ENCODE data around the gene ARHGAP19. TPM values are rescaled to one million over a fixed set of nuclear protein-coding genes. Genes with fewer than 3 reads are reported as not detected.

ARHGAP19 gene
- total RNA-seq, 1 experiment from 2014 or later, result 33.2 TPM

DNA sequence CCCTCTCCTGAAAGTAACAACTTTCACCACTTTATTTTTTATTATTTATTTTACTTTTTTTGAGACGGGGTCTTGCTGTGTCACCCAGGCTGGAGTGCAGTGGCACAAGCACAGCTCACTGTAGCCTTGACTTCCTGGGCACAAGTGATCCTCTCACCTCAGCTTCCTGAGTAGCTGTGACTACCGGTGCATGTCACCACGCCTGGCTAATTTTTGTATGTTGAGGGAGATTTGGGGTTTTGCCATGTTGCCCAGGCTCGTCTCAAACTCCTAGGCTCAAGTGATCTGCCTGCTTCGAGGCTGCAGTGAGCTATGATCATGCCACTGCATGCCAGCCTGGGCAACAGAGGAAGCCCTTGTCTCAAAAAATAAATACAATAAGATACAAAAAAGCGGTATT, 91.8 kb downstream of the ARHGAP19 start:
- H3K79me2 ChIP-seq (ENCODE audit: insufficient read depth, low read length), result no peaks in the 10 kb centered on the region
- Mint-ChIP-seq H3K4me1 (peaks cover 10 to 16% of the 10 kb centered on the region in 2 experiments), H3K9me3 (no peaks in the 10 kb centered on the region), H3K27ac (no peak overlapping the region), H3K36me3 (ENCODE audit: insufficient read depth in 1 of 3, low read depth in 3 of 3) (no peaks in the 10 kb centered on the region; a peak in 1 of 7 replicates), H3K4me3 (no peak overlapping the region), H3K27me3 (ENCODE audit: low read depth) (peaks cover 19% of the 10 kb centered on the region)
- no peak overlapping the region for H4K91ac ChIP-seq (ENCODE audit: insufficient read length, low read depth, low read length)
- no peak for DNase-seq
- no peaks in the 10 kb centered on the region for H3K79me1 ChIP-seq (ENCODE audit: insufficient read depth, low read depth, low read length, poor library complexity, severe bottlenecking)
- H3K23ac ChIP-seq (ENCODE audit: insufficient read length, low read depth, low read length), result no peak overlapping the region
- no peak overlapping the region for H3K56ac ChIP-seq (ENCODE audit: insufficient read length, low read depth, low read length)
- H2AFZ ChIP-seq (ENCODE audit: low read length), result no peak overlapping the region
- H2BK5ac ChIP-seq (ENCODE audit: insufficient read length, low read length), result no peak overlapping the region
- no peak overlapping the region for H2BK15ac ChIP-seq (ENCODE audit: low read depth, low read length)
- no peak overlapping the region for H3K9ac ChIP-seq (ENCODE audit: extremely low read depth, insufficient read length, low read length)
- H3K14ac ChIP-seq (ENCODE audit: insufficient read depth, low read length), result no peak overlapping the region
- no peaks in the 10 kb centered on the region for H4K20me1 ChIP-seq (ENCODE audit: control insufficient read depth, insufficient read depth, insufficient read length)
- WGBS (ENCODE audit: extremely low coverage, insufficient read length, low lambda C conversion rate), result no CpG with 5 or more reads among the region's 6 CpGs
- H3K4me1 ChIP-seq (ENCODE audit: insufficient read depth, low read length), result no peaks in the 10 kb centered on the region; the same call in 1 of the 2 replicates
- H2BK20ac ChIP-seq (ENCODE audit: low read depth, low read length, poor library complexity, severe bottlenecking), result no peak overlapping the region
- H3K9me3 ChIP-seq (ENCODE audit: control insufficient read depth, low read depth, low read length), result no peaks in the 10 kb centered on the region
- no peak overlapping the region for H3K4ac ChIP-seq (ENCODE audit: low read depth, low read length)
- no peak overlapping the region for H3K4me2 ChIP-seq (ENCODE audit: insufficient read depth, insufficient read length, low read length)
- TF ChIP-seq, protein P1, sequence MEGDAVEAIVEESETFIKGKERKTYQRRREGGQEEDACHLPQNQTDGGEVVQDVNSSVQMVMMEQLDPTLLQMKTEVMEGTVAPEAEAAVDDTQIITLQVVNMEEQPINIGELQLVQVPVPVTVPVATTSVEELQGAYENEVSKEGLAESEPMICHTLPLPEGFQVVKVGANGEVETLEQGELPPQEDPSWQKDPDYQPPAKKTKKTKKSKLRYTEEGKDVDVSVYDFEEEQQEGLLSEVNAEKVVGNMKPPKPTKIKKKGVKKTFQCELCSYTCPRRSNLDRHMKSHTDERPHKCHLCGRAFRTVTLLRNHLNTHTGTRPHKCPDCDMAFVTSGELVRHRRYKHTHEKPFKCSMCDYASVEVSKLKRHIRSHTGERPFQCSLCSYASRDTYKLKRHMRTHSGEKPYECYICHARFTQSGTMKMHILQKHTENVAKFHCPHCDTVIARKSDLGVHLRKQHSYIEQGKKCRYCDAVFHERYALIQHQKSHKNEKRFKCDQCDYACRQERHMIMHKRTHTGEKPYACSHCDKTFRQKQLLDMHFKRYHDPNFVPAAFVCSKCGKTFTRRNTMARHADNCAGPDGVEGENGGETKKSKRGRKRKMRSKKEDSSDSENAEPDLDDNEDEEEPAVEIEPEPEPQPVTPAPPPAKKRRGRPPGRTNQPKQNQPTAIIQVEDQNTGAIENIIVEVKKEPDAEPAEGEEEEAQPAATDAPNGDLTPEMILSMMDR (conservative IDR thresholded peaks at IDR 0.05), result no peak
- no peak overlapping the region for H4K5ac ChIP-seq (ENCODE audit: insufficient read length, low read depth, low read length)
- H2AK5ac ChIP-seq (ENCODE audit: insufficient read length, low read length), result no peak overlapping the region
- no peak overlapping the region for H3T11ph ChIP-seq (ENCODE audit: low read length)
- no peak overlapping the region for H4K8ac ChIP-seq (replicated peaks; ENCODE audit: insufficient read length, low read depth, low read length)
- H3K27me3 ChIP-seq (ENCODE audit: insufficient read depth, low read length), result peaks cover 3% of the 10 kb centered on the region; the same call in 1 of the 2 replicates
- H3K23me2 ChIP-seq (ENCODE audit: insufficient read length, low read depth, low read length, poor library complexity, severe bottlenecking), result peaks cover 6% of the 10 kb centered on the region
- H2BK120ac ChIP-seq (ENCODE audit: low read depth, low read length, poor library complexity, severe bottlenecking), result no peak overlapping the region
- no peak overlapping the region for H2BK12ac ChIP-seq (ENCODE audit: insufficient read length, low read depth, low read length)
- no peak overlapping the region for H3K18ac ChIP-seq (ENCODE audit: insufficient read length, low read depth, low read length)
- H3K27ac ChIP-seq (ENCODE audit: insufficient read length, low read depth, low read length), result no peak overlapping the region
